NCI-H774 (cell line): ENCODE data around the gene CRACDL.
"Not testable (repeated sequence)": the region's sequence is repeated elsewhere in the genome, so short reads cannot be mapped to it uniquely, and the experiment has no call there.

ENCODE experiments used
- DNase-seq: peaks from one replicate; lab custom pipeline; 2025; lab: John Stamatoyannopoulos, UW

Gene CRACDL

DNA sequence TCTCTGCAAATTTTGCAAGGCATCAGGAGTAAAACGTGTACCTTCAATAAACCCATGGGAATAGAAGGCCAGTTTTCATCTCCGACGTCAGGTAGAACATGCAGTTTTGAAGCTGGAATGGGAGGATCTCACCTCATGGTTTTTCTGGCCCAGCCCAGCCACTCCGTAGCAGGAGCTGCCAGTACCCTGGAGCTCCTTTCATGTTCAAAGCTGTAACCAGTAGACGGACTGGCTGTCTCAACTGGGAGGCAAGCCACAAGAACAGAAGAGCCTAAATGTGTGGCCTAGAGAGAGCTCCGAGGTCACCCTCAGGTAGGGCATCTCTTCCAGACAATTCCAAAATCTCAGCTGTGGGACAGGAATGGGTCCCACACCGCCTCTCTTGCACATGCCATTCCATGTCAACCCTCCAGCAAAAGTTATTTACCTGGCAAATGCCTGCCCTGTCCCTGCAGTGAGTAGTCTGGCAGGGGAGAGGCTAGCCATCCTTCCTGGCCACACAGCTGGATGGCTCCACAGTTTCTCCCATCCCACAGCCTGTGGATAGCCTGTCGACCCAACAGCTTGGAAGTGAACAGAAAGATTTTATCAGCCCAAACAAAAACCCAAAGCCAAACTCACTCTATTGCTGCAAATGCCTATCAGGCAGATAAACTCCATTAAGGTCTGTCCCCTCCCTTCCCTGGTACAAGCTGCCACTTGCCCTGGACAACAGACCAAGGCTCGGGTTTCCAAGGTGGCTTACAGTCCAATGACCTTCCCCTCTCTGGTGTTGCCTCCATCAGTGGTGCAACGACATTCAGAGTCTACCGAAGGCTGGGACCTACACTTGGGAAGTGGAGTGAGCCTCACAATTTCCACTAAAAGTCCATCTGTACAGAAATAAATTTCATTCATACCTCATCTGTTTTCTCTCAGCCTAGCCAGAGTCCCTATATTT lies 27.8 kb downstream of the CRACDL start:
- no peak for DNase-seq

DNA sequence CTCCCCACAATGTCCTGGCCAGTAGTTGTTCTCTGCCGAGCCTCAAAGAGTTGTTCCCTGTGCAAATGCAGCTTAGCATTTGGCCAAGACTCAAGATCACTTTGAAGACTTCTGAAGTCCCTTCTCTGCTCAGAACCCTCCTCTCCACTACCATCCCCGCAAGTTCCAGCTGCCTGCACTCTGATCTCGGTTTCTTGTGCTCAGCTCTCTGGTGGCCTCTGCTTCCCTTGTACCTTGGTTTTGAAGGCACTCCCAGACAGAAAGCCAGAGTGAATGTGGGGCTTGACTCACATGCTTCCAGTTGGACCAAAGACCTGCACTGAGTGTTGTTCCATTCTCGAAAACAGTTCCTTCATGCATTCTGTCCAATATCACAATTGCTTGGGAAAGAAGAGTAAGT lies 28.6 kb downstream of the CRACDL start:
- no peak for DNase-seq

DNA sequence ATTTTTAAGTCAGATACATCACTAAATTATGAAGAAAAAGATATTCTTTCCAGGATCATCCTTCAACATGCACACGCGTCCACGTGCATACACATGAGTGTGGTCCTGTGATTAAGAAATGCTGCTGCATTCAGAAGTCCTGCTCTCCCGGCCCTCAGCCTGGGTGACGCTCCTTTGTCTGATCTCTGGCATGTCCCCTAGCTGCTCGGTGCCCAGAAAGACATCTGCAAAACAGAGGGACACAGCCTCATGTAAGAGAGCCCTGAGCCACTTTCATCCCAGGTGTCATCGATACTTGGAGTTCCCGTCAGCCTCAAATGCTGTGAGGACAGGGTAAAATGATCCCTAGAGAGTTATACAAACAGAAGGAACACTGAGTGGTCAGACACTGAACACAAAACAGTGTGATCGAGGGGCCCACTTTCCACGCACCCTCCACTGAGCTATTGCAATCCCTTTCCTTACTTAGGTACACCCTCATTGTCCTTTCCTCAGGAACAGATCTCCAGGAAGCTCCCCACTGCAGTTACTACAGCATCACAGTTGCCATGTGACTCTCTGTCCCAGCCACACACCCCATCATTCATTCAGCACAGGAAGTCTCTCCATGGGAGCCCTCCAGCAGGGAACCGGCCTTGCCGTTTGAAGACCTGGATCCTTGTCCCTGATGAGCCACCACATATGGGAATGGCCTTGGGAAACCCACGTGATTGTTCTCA lies 32.1 kb downstream of the CRACDL start:
- DNase-seq = no peak

DNA sequence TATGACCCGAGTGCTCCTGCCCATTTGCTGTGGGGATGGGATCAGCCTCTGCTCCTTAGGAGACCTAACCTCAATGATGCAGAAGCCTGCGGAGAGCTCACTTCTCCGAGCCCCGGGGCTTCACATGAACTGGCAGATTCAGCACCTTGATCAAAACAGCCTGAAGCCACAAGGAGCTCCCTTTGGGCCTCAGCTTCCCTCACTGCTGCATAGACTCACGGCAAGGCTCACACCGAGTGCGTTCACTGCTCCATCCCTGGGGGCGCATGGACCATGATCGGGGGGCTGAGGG lies 33.0 kb downstream of the CRACDL start:
- no peak for DNase-seq

DNA sequence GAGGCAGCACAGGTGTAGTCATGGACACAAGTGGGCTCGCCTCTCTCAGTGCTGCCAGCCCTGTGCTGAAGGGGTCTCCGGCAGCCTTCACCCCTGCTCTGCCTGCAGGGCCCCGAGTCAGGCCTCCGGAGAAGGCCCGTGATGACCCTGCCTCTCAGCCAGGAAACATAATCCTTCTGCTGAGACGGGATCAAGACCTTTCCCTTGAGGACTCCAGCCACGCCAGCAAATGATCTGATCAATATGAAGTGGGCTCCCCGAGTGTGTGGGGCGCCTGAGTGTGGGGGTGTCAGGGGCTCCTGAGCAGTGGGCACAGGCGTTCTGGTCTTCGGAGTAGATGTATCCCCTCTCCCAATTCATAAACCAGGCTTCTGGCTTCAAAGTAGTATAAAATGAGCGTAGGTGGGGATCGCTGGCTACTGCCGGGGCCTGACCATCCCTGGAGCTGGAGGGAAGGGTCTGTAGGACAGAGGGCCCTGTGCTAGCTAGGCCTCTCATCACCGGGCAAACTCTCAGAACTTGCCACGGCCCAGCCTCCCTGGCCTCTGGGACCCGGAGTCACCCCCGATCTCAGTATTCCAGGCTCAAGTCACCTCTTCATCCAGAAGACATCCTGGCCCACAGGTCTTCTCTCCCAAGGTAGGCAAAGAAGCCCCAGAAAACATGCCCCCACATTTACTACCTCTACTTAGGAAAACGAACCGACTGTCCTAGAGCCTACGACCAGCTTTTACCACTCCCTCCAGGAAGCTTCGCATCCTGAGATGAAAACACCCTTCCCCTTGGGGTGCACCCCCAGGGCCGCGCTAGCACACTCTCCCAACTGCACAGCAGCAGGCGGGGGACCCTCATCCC lies 33.6 kb downstream of the CRACDL start:
- DNase-seq = no peak

DNA sequence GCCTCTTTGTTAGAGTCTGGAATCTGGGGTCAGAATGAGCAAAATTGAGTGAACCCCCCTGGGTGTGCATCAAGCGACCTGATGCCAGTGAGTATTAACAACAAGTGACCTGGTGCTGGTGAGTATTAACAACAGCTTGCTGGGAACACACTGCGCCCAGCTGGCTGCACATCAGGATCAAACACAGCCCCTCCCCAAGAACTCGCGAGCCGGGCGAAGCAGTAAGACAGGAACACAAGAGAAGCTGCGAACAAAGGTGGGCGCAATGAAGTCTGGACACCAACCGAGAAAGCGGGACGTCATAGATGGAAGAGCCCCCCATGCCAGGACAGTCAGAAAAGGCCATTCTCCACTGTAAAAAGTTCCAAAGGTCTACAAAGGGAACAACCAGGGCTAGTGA lies 34.3 kb downstream of the CRACDL start:
- DNase-seq = no peak

DNA sequence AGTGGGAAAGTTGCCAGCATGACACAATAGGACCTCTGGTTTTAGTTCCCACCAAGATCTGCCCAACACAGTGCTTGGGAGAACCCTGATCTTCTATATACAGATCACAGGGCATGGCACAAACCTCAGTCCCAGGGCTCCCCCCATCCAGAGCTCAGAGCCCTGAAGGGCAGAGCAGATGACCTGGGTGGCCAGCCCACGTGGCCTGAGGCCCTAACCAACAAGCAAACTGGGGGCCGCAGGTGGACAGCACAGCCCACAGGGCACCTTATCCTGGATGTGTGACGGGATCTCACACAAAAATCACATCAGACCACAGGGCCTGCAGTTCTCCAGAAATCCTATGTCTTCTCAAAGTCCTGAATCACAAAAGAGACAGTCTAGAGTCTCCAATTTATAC lies 34.7 kb downstream of the CRACDL start:
- no peak for DNase-seq

DNA sequence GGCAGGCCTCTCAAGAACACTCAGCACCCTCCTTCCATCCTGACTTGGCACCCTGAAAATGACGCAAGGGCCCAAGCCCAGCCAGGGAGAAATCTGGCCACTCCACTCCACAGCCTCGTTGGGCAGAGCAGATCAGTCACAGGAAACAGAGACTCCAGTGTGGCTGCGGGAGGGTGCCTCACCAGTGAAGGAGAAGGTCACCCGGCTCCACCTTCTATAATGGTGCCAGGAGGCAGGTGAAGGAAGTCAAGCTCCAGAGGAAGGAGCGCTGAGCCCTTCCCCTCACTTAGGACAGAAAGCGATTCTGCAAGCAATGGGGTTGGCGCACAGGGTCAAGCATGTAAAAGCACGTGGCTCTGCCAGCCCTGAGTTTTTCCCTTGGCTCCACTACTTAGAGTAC lies 35.3 kb downstream of the CRACDL start:
- DNase-seq = no peak

DNA sequence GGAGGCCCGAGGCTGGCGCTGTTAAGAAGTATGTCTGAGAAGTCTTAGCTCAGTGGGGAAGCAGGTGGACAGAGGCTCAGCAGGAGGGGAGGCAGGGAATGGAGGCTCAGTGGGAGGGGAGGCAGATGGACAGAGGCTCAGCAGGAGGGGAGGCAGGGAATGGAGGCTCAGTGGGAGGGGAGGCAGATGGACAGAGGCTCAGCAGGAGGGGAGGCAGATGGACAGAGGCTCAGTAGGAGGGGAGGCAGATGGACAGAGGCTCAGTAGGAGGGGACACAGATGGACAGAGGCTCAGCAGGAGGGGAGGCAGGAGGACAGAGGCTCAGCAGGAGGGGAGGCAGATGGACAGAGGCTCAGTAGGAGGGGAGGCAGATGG lies 36.3 kb downstream of the CRACDL start:
- DNase-seq = not testable (repeated sequence)

DNA sequence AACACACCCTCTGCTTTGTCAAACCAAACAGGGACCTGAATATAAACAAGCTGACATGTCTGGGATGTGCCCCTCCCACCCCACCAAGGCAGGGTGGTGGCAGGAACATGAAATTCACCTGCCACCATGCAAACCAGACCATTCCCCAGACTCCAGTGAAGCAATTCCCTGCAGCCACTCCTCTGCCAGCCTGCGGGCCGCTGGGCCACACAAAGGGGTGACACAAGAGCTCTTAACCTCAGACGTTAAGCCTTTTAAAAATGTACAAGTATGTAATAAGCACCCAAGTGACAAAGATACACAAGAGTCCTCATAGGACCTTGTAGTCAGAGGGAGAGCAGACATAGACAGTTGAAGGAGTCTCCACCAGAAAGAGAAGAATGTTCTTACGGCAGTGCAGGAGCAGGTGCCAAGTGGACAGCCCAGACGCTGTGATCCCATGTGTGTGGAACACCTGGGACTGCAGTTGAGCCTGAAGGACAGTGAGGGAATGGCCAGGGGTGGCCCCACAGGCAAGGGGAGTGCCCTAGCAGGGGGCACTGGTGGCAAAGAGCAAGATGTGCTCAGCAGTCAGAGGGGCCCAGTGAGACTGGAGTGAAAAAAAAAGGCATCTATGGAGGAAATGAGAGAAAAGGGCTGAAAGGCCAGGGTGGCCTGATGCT lies 36.9 kb downstream of the CRACDL start:
- peak; percentile 19 for DNase-seq

DNA sequence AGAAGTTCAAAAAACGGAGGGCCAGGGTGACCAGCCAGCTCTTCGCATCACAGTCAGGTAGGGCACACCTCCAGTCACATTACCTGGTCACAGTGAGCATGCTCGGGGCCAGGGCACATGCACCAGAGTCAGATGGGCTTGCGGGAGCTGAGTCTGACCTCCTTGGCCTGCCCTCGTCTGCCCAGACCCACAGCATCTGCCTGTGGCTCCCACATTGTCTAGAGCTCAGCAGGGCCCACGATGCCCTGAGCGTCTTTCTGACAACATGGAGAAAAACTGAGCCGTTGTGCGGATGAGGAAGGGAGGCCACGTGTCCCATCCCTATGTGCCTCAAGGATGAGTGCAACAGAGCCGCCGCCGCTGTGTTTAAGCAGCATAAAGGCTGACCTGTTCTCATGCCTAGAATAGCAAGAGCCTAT lies 37.6 kb downstream of the CRACDL start:
- DNase-seq = no peak

DNA sequence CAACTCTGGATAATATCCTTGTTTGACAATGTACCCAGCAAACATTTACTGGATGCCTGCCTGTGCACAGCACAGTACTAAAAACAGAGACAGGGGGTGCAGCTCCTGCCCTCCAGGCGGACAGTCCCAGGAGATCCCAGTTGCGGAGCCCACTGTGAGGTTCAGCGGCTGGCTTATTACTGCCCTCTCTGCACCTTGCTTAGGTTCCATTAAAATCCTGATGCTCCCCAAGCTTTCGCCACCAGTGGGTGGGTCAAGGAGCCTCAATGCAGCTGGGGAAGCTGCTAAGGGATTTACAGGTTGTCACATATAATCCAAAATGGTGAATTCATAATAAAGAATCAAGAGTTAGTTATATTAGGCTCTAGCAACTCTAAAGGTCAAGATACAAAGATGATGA lies 38.3 kb downstream of the CRACDL start:
- no peak for DNase-seq

DNA sequence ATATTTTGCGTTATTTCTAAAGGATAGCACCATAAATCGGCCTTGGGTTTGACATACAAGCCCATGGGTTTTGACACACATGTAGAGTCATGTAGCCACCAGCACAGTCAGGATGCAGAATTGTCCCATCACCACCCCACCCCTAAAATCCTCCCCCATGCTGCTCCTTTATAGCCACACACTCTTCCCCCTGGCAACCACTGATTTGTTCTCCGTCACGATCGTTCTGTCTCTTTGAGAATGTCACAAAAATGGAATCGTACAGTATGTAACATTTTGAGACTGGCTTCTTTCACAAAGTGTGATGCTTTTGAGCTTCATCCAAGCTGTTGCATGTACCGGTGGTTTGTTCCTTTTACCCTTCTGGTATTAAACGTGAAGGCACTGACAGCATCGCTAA lies 39.1 kb downstream of the CRACDL start:
- DNase-seq = no peak

DNA sequence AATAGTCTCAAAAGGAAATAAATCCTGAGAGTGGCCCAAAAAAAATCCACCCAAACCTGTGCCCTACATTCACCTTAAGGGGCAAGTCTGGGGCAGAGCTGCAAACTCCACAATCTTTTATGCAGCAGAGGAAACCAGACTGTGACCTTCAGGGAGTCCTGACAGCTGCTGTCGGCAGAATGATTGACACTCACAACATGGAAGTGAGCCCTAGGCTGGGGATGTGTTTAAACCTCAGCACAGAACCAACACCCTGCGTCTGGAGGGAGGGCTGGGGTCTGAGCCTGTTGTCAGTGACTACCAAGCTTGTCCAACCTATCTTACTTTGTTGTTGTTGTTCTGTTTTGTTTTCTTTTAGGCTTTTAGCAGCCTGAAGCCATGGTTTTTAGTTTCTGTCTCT lies 39.6 kb downstream of the CRACDL start:
- DNase-seq = no peak

DNA sequence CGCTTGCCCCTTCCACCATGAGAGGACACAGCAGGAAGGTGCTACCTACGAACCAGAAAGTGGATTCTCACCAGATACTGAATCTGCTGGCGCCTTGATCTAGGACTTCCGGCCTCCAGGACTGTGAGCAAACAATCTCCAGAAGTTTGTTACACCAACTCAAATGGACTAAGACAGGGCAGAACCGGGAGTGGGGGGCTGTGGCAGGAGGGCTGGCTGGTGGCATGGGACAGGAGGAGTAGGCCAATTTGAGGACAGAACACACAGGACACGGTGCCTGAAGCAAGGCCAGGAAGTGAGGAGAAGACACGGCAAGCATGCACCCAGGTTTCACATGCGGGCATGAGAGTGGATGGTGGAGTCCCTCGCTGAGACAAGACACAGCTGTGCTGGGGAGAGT lies 40.1 kb downstream of the CRACDL start:
- DNase-seq = no peak

DNA sequence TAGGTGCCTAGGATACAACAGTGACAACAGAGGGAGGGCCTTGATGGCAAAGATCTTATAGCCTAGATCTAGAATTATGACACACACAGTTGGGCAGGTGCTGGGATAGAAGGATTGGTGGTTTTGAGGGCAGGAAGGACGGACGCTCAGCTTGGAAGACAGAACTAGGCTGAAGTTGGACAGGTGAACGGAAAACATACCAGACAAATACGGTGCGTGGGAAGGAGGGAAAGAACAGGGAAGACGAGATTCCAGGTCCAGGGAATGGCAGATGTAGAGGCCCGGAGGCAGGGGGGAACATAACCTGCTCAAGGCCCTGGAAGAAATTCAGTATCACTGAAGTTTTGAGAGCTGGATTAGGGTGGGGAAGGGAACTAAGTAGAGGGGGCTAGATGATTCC lies 40.8 kb downstream of the CRACDL start:
- no peak for DNase-seq

DNA sequence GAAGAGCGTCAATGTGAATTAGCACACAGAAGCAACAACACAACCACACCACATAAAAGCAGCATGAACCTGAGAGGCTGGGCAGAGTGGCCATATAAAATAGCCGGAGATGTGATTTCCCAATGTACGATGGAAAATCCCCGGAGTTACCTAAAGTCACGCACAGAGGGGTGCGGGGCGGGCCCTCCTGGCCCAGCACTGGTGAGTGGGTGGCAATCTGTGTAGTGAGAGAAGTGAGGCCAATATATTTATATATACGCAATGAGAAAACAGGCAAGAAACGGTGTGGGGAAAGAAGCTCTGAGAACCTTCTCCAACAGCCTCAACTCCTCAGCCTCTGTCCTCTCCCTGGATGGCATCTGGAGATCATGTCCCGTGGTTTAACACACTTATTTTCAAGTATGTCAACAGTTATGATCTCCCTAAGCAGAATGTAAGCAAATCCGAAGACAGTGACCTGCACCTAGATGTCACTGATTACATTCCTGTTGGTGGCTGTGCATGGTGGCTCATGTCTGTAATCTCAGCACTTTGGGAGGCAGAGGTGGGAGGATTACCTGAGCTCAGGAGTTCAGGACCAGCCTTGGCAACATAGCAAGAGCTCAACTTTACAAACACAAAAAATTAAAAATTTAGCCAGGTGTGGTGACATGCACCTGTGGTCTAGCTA lies 41.6 kb downstream of the CRACDL start:
- DNase-seq = no peak

DNA sequence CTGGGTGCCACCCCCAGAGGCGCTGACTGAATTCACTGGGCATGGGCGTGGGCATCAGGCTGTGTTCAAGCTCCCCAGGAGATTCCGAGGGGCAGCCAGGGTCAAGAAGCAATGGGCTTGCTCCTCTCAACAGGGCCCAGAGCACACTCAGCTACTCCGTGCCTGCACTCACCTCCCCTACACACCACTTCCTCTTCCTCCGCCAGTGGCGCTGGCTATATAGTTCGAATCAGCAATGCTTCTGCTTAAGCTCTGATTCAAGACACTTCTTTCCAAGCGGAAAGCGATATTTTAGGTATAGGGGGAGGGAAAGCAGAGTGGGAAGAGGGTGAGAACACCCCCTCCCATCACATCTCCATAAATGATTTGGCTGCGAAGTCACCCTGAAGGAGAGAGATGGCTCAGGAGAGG lies 42.1 kb downstream of the CRACDL start:
- DNase-seq = no peak

DNA sequence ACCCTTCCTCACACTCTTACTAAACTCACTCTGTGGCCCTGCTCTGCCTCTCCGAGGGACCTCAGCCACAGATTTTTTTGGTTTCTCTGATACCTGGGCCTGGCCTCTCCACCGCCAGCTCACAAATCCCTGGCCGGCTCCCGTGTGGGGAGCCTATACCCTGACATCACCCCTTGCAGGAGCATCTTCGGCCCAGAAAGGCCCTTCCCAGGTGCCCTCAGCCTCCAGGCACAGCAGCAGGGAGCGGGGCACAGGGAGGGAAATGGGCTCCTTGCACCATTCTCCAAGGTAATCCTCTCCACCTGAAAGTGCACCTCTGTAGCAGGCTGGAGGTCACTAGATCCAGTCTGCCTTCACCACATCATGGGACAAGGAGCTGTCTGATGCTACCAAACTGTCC lies 43.2 kb downstream of the CRACDL start:
- no peak for DNase-seq

DNA sequence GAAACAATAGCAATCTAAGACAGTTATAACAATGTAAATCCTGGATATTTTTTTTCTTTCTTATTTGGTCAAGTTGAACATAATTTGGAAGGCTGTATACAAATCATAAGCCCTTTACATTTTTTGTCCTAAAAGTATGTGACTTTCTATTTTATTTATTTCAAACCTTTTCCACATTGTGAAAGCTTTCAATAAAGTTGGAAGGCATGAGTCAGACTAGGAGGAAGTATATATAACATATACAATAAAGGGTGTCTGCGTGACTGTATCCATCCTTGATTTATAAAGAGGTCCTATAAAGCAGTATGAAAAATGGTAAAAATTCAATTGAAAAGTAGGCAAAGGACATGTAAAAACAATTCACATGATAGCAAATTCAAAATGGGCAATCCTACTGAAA lies 44.4 kb downstream of the CRACDL start:
- DNase-seq = no peak

DNA sequence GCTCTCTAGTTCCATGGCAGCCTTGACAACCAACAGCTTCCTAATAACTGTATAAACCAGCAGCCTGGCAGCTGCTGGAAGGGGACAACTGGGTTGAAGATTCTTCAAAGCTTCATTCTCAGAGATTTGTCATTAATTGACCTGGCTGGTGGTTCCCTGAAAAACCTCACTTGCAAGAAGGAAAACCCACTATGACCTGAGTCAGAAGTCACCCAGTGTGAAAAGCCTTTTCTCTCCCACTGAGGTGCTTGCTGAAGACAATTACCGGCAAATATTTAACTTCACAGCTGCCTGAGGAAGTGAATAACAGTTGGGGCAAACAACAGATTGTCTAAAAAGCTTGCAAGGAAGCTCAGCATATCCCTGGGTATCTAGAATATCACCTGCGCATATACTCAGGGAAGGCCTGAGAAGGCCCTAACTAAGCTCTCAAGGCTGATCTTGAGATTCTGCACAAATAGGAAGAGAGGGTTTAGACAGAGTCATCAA lies 49.9 kb downstream of the CRACDL start:
- DNase-seq = no peak
